GM23248 (cell line): ENCODE measurements around the gene PPP1R9B. TPM values are rescaled to one million over a fixed set of nuclear protein-coding genes. Genes with fewer than 3 reads are reported as not detected.

ENCODE experiments used
- DNase-seq: peaks from one replicate; pipeline ENCODE4 v3.0.0-alpha.2; 2015
- H2AFZ ChIP-seq: fragments of 200-600 bp; sonication (generic); 2 replicates; pipeline ENCODE4 v1.6.1; 2016; ENCODE audit warnings: antibody characterized with exemption
- H3F3A ChIP-seq: fragments of 200-600 bp; sonication (generic); 2 replicates; pipeline ENCODE4 v1.6.1; 2016; ENCODE audit warnings: mild to moderate bottlenecking, antibody characterized with exemption, mixed run types; ENCODE audit not compliant: insufficient read depth
- H3K27ac ChIP-seq: fragments of 200-600 bp; sonication (generic); 2 replicates; pipeline ENCODE4 v1.5.1; 2016; ENCODE audit warnings: mild to moderate bottlenecking
- H3K27me3 ChIP-seq: fragments of 200-600 bp; sonication (generic); replicated peaks from 2 replicates; pipeline ENCODE4 v1.6.1; 2016; ENCODE audit warnings: mild to moderate bottlenecking; ENCODE audit not compliant: insufficient read depth
- H3K36me3 ChIP-seq: fragments of 200-600 bp; sonication (generic); 2 replicates; pipeline ENCODE4 v1.6.1; 2016; ENCODE audit warnings: low read depth, mild to moderate bottlenecking
- H3K4me1 ChIP-seq: fragments of 200-600 bp; sonication (generic); 2 replicates; pipeline ENCODE4 v1.6.1; 2016; ENCODE audit warnings: mild to moderate bottlenecking; ENCODE audit not compliant: insufficient read depth
- H3K4me2 ChIP-seq: fragments of 200-600 bp; sonication (generic); one replicate; pipeline ENCODE4 v1.6.1; 2016; ENCODE audit warnings: mild to moderate bottlenecking; ENCODE audit not compliant: unreplicated experiment
- H3K4me3 ChIP-seq: fragments of 200-600 bp; sonication (generic); 2 replicates; pipeline ENCODE4 v1.5.1; 2016; ENCODE audit warnings: mild to moderate bottlenecking
- H3K79me2 ChIP-seq: fragments of 200-600 bp; sonication (generic); 2 replicates; pipeline ENCODE4 v1.6.1; 2016; ENCODE audit warnings: mild to moderate bottlenecking; ENCODE audit not compliant: insufficient read depth
- H3K9ac ChIP-seq: fragments of 200-600 bp; sonication (generic); 2 replicates; pipeline ENCODE4 v1.6.1; 2016; ENCODE audit warnings: mild to moderate bottlenecking
- H3K9me2 ChIP-seq: fragments of 200-600 bp; sonication (generic); 2 replicates; pipeline ENCODE4 v1.6.1; 2016; ENCODE audit warnings: mixed run types, mild to moderate bottlenecking, moderate library complexity; ENCODE audit not compliant: insufficient read depth
- H3K9me3 ChIP-seq: fragments of 200-600 bp; sonication (generic); one replicate; pipeline ENCODE4 v1.6.1; 2017; ENCODE audit warnings: low read depth
- H4K20me1 ChIP-seq: fragments of 200-600 bp; sonication (generic); 2 replicates; pipeline ENCODE4 v1.6.0; 2016; ENCODE audit not compliant: insufficient read depth
- EZH2 ChIP-seq: fragments of 200-600 bp; sonication (generic); IDR thresholded peaks from 2 replicates; pipeline ENCODE4 v1.6.1; 2018; ENCODE audit warnings: antibody characterized with exemption, mild to moderate bottlenecking; ENCODE audit not compliant: insufficient read depth, poor library complexity, severe bottlenecking
- EZH2phosphoT487 ChIP-seq: fragments of 200-600 bp; sonication (generic); IDR thresholded peaks from 2 replicates; pipeline ENCODE4 v1.6.1; 2018; ENCODE audit warnings: antibody characterized with exemption, moderate library complexity, mild to moderate bottlenecking, low read depth; ENCODE audit not compliant: insufficient read depth
- WGBS, 2 experiments: methylation state at CpG; one replicate each; pipeline ENCODE4 v1.1.6; 2015 to 2017; ENCODE audit warnings: low lambda C conversion rate in 2 of 2, low coverage in 1 of 2; ENCODE audit errors: missing lambda C conversion rate in 2 of 2; 5-methylcytosine and 5-hydroxymethylcytosine counted together
- in situ Hi-C: fragments of 300-500 bp; cut with MboI; formaldehyde crosslinking; loops from 2 replicates; pipeline ENCODE4 v1.15.0; 2020
- polyA plus RNA-seq: library from polyadenylated mRNA; unstranded; fragments of >200 nt; fragmentation: Nextera tagmentation; extraction: Ambion mirVana; gene quantifications from 2 replicates; pipeline ENCODE4 v1.2.1, GENCODE V29; 2016
- total RNA-seq: library from RNA; depleted of rRNA; stranded (reverse); fragments of >200 nt; shearing (Covaris generic); gene quantifications from 2 replicates; pipeline ENCODE4 v1.2.3, GENCODE V29; 2014

PPP1R9B gene
- total and polyA plus RNA-seq, 2 experiments from 2014 or later: 2.3 to 69.4 TPM

DNA sequence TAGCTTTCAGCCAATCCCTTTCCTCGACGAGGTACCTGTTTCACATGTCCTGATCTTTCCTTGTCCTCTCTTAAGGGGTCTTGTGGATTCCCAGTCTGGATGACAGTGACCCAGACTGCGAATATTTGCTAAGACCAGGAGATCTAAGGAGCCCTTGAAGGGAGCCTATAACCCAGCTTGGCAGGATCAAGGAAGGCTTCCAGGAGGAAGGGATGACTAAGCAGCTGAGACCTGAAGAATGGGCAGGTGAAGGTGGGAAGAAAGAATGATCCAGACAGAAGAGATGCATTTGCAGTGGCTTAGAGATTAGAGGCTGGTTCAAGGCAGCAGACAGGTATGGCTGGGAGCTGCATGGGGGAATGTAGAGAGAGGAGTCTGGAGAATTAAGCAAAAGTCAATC, 57.2 kb downstream of the PPP1R9B start:
- Histone ChIP-seq H3K4me2 (no peak overlapping the region), H3K4me1 (no peaks in the 10 kb centered on the region), H3K9me2 (no peaks in the 10 kb centered on the region), H3K9me3 (no peaks in the 10 kb centered on the region), H3K79me2 (peaks cover 7% of the 10 kb centered on the region; the same call in 1 of the 2 replicates), H3K9ac (no peak overlapping the region), H3K4me3 (no peak overlapping the region), H3K27me3 (no peaks in the 10 kb centered on the region), H3F3A (peaks cover 47% of the 10 kb centered on the region), H3K27ac (no peak overlapping the region), H4K20me1 (no peaks in the 10 kb centered on the region), H3K36me3 (peaks cover 26% of the 10 kb centered on the region; the same call in 1 of the 2 replicates), H2AFZ (no peak overlapping the region)
- TF ChIP-seq EZH2phosphoT487 (no peak), EZH2 (no peak)
- in situ Hi-C loops: loop anchor here (10.0 kb wide), 1 partner anchor 202 kb away; no protein-coding TSS in a partner anchor
- DNase-seq: no peak
- 96 to 98% methylated on average over 3 of the region's 3 CpGs for WGBS, 2 experiments

DNA sequence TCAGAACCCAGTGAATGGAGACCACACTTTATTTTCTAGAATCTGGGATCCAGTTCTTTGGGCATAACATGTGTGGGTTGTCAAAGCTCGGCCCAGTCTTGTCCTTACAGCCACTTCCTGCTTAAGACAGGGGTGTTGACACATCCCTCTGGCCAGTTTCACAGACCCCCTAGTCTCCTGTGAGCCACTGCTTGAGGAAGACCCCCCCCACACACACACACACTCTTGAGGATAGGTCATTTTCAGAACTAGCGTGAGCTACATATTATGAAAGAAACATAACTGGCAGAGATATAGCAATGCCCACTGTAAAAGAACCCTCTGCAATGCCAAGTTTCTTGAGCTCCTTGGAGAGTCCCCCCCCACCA, 58.6 kb downstream of the PPP1R9B start:
- H3K4me1 ChIP-seq: no peaks in the 10 kb centered on the region
- no peaks in the 10 kb centered on the region for H3K9me3 ChIP-seq
- H2AFZ ChIP-seq: no peak overlapping the region
- H3K27me3 ChIP-seq: no peaks in the 10 kb centered on the region
- H3K4me3 ChIP-seq: no peak overlapping the region
- DNase-seq: no peak
- H3K4me2 ChIP-seq: no peak overlapping the region
- H3K27ac ChIP-seq: no peak overlapping the region
- no peak for TF ChIP-seq EZH2
- H4K20me1 ChIP-seq: no peaks in the 10 kb centered on the region
- H3K9me2 ChIP-seq: no peaks in the 10 kb centered on the region
- peaks cover 7% of the 10 kb centered on the region; the same call in 1 of the 2 replicates for H3K79me2 ChIP-seq
- peaks cover 50% of the 10 kb centered on the region for H3F3A ChIP-seq
- WGBS, 2 experiments: 95 to 100% methylated on average over 2 of the region's 2 CpGs
- peaks cover 32% of the 10 kb centered on the region; the same call in 1 of the 2 replicates for H3K36me3 ChIP-seq
- in situ Hi-C loops: loop anchor here (10.0 kb wide), 1 partner anchor 203 kb away; no protein-coding TSS in a partner anchor
- no peak overlapping the region for H3K9ac ChIP-seq

DNA sequence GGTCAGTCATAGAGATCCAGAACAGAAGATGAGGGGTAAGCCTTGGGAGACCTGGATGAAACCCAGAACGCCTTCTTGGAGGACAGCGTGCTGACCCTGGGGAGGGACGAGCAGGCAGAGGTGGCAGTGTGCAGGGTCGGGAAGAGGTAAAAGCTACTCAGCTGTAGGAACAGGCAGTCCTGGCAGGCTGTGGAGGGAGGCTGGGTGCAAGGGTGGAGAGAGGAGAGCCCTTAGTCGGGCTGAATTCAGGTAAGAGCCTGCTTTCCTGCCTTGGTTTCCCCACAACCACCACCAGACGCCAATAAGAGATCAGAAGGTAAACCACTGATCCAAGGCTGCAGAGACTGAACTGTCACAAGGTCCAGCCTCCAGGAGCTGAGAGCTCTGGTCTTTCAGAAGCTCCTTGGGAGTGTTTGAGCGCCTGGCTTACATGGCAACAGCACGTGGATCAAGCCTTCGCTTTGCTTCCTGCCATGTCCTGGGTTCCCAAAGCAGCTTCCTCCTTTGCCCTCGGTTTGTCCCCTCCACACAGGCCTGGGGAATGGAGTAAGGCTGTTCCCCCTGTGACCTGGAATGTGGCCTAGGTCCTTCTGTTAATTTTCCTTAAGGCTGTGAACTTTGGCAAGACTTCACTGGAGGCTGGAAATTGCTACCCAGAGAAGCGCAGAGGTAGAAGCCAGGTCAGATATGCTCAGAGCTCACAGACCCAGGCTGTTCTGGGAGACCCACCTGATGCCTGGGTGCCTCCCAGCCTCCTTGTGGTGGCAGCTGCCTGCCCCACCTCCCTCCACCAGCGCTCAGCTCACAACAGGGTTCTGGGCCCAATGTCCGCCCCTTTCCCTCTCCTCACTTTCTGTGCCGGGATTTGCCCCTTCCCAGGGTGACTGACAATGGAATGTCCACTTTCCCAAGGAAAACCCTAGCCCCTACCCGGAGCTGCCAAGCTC, 59.2 kb downstream of the PPP1R9B start:
- Histone ChIP-seq H3K9me2 (no peaks in the 10 kb centered on the region), H4K20me1 (no peaks in the 10 kb centered on the region), H3K9me3 (no peaks in the 10 kb centered on the region), H3K79me2 (peaks cover 7% of the 10 kb centered on the region; the same call in 1 of the 2 replicates), H2AFZ (no peak overlapping the region), H3K36me3 (peaks cover 32% of the 10 kb centered on the region; the same call in 1 of the 2 replicates), H3K4me2 (no peak overlapping the region), H3K4me3 (no peak overlapping the region), H3K27ac (no peak overlapping the region), H3F3A (peaks cover 55% of the 10 kb centered on the region), H3K27me3 (no peaks in the 10 kb centered on the region), H3K4me1 (no peaks in the 10 kb centered on the region), H3K9ac (no peak overlapping the region)
- in situ Hi-C loops: loop anchor here (10.0 kb wide), 1 partner anchor 204 kb away; no protein-coding TSS in a partner anchor
- no peak for TF ChIP-seq EZH2
- TF ChIP-seq EZH2phosphoT487: no peak
- DNase-seq: no peak
- WGBS, 2 experiments: 75 to 76% methylated on average over 15 of the region's 15 CpGs

DNA sequence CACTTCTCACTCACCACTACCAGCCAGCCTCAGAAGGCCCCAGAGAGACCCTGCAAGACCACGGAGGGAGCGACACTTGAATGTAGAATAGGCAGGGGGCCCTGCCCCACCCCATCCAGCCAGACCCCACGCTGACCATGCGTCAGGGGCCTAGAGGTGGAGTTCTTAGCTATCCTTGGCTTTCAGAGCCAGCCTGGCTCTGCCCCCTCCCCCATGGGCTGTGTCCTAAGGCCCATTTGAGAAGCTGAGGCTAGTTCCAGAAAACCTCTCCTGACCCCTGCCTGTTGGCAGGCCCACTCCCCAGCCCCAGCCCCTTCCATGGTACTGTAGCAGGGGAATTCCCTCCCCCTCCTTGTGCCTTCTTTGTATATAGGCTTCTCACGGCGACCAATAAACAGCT, 60.4 kb downstream of the PPP1R9B start:
- no peak for DNase-seq
- Histone ChIP-seq H2AFZ (no peak overlapping the region), H3F3A (peaks cover 59% of the 10 kb centered on the region), H3K27ac (no peak overlapping the region), H3K9me3 (no peaks in the 10 kb centered on the region), H3K9ac (no peak overlapping the region), H3K27me3 (no peaks in the 10 kb centered on the region), H4K20me1 (no peaks in the 10 kb centered on the region), H3K4me3 (no peak overlapping the region), H3K79me2 (no peaks in the 10 kb centered on the region; the same call in 1 of the 2 replicates), H3K36me3 (peaks cover 36% of the 10 kb centered on the region; the same call in 1 of the 2 replicates), H3K4me2 (no peak overlapping the region), H3K4me1 (no peaks in the 10 kb centered on the region), H3K9me2 (no peaks in the 10 kb centered on the region)
- 94 to 97% methylated on average over 6 of the region's 6 CpGs for WGBS, 2 experiments
- in situ Hi-C loops: loop anchor here (10.0 kb wide), 1 partner anchor 205 kb away; no protein-coding TSS in a partner anchor
- no peak for TF ChIP-seq EZH2phosphoT487
- no peak for TF ChIP-seq EZH2
